B cell (primary cell): Measurements from ENCODE around the gene MMP11. TPM values are rescaled to one million over a fixed set of nuclear protein-coding genes. Genes with fewer than 3 reads are reported as not detected.

ENCODE experiments used
- ATAC-seq: fragments of 200-7000 bp; cut with Tn5 transposase; one replicate; pipeline ENCODE4 v1.10.0; 2021; ENCODE audit warnings: low read depth, mild to moderate bottlenecking, moderate number of reproducible peaks, moderate library complexity
- CTCF ChIA-PET: fragments of 350-600 bp; sonication (Branson Sonifier 250); formaldehyde crosslinking; loops from one replicate; lab custom pipeline; 2021; ENCODE audit warnings: antibody characterized with exemption, inconsistent platforms; lab: Charles Lee
- POLR2A ChIA-PET: fragments of 350-600 bp; sonication (Branson Sonifier 250); formaldehyde crosslinking; loops from one replicate; lab custom pipeline; 2021; ENCODE audit warnings: antibody characterized with exemption; lab: Charles Lee
- DNase-seq: peaks from one replicate; pipeline ENCODE4 v3.0.0; 2013
- H2AFZ ChIP-seq: 2 replicates; pipeline ENCODE4 v1.6.1; 2012; ENCODE audit warnings: mild to moderate bottlenecking, low read depth, low read length; ENCODE audit not compliant: insufficient read depth, poor library complexity, severe bottlenecking
- H3K27ac ChIP-seq, 2 donors: 1 replicate in 1 of 2; 2 replicates in 1 of 2; pipeline ENCODE4 v1.5.1; 2012 to 2013; ENCODE audit warnings: low read length in 2 of 2, mild to moderate bottlenecking in 2 of 2, moderate library complexity in 1 of 2
- H3K27me3 ChIP-seq, 4 experiments: fragments of 200-600 bp in 1 of 4; sonication (generic) in 1 of 4; replicated peaks in 1 of 4; 1 replicate in 2 of 4; 2 replicates in 2 of 4; pipeline versions ENCODE4 v1.6.1 to v1.7.0; 2013 to 2016; ENCODE audit warnings: low read length in 3 of 4, mild to moderate bottlenecking in 2 of 4, mixed read lengths in 1 of 4, moderate library complexity in 1 of 4; ENCODE audit not compliant: insufficient read depth in 4 of 4, control insufficient read depth in 3 of 4; ENCODE audit errors: control extremely low read depth in 1 of 4
- H3K36me3 ChIP-seq, 2 experiments: replicated peaks in 1 of 2; 1 replicate in 1 of 2; 2 replicates in 1 of 2; pipeline versions ENCODE4 v1.6.1 to v1.7.1; 2013; ENCODE audit warnings: low read length in 1 of 2; ENCODE audit not compliant: insufficient read depth in 2 of 2, control insufficient read depth in 1 of 2; ENCODE audit errors: control extremely low read depth in 1 of 2, extremely low read depth in 1 of 2
- H3K4me1 ChIP-seq, 2 donors: fragments of 200-600 bp in 1 of 2; sonication (generic) in 1 of 2; 1 replicate in 1 of 2; 2 replicates in 1 of 2; pipeline versions ENCODE4 v1.5.1 to v1.6.1; 2013 to 2017; ENCODE audit warnings: low read length in 2 of 2; ENCODE audit not compliant: control insufficient read depth in 2 of 2, insufficient read depth in 2 of 2
- H3K4me2 ChIP-seq: replicated peaks from 2 replicates; pipeline ENCODE3; 2012; ENCODE audit warnings: mild to moderate bottlenecking, low read depth, low read length; ENCODE audit not compliant: poor library complexity, severe bottlenecking
- H3K4me3 ChIP-seq, 5 experiments: fragments of 200-600 bp in 1 of 5; sonication (generic) in 1 of 5; 1 replicate in 3 of 5; 2 replicates in 2 of 5; pipeline versions ENCODE4 v1.5.1 to v1.7.0; 2011 to 2016; ENCODE audit warnings: low read length in 4 of 5, mild to moderate bottlenecking in 4 of 5, low read depth in 2 of 5, control low read depth in 1 of 5, moderate library complexity in 1 of 5; ENCODE audit not compliant: insufficient read depth in 1 of 5; ENCODE audit errors: control extremely low read depth in 1 of 5, extremely low read depth in 1 of 5
- H3K79me2 ChIP-seq: fragments of 200-600 bp; sonication (generic); one replicate; pipeline ENCODE4 v1.6.0; 2016; ENCODE audit warnings: low read length; ENCODE audit not compliant: control insufficient read depth, insufficient read depth
- H3K9ac ChIP-seq: fragments of 200-600 bp; sonication (generic); 2 replicates; pipeline ENCODE4 v1.6.1; 2017; ENCODE audit warnings: mild to moderate bottlenecking, low read length, moderate library complexity
- H3K9me3 ChIP-seq, 3 donors: one replicate each; pipeline versions ENCODE4 v1.6.1 to v1.7.1; 2013; ENCODE audit warnings: low read length in 2 of 3; ENCODE audit not compliant: control insufficient read depth in 2 of 3, insufficient read depth in 1 of 3; ENCODE audit errors: control extremely low read depth in 1 of 3
- H4K20me1 ChIP-seq: 2 replicates; pipeline ENCODE4 v1.6.0; 2012; ENCODE audit warnings: mild to moderate bottlenecking, low read length; ENCODE audit not compliant: insufficient read depth, control insufficient read depth, poor library complexity, severe bottlenecking
- H3K27ac Mint-ChIP-seq: one replicate; pipeline ENCODE4 v1.8.0; 2021; ENCODE audit warnings: mixed read lengths
- H3K27me3 Mint-ChIP-seq: one replicate; pipeline ENCODE4 v1.8.0; 2021; ENCODE audit warnings: mixed read lengths
- H3K4me1 Mint-ChIP-seq: one replicate; pipeline ENCODE4 v1.8.0; 2021; ENCODE audit warnings: mixed read lengths
- H3K4me3 Mint-ChIP-seq: one replicate; pipeline ENCODE4 v1.8.0; 2021; ENCODE audit warnings: mixed read lengths
- H3K9me3 Mint-ChIP-seq: one replicate; pipeline ENCODE4 v1.8.0; 2022; ENCODE audit warnings: mixed read lengths; ENCODE audit not compliant: insufficient read depth
- CTCF ChIP-seq: fragments of 200-600 bp; IDR thresholded peaks from one replicate; pipeline ENCODE4 v1.8.0; 2022; ENCODE audit warnings: antibody characterized with exemption, mild to moderate bottlenecking
- EZH2 ChIP-seq: IDR thresholded peaks from 2 replicates; pipeline ENCODE4 v1.6.1; 2012; ENCODE audit warnings: borderline replicate concordance, low read depth, mild to moderate bottlenecking, moderate library complexity, low read length; ENCODE audit not compliant: insufficient read depth, poor library complexity, severe bottlenecking
- WGBS: methylation state at CpG from one replicate; pipeline ENCODE4 v1.1.5; 2013; ENCODE audit warnings: missing lambda C conversion rate; ENCODE audit not compliant: insufficient coverage; 5-methylcytosine and 5-hydroxymethylcytosine counted together
- intact Hi-C: fragments of 100-400 bp; cut with micrococcal nuclease; formaldehyde crosslinking; loops from one replicate; pipeline ENCODE4 v1.10.0; 2022
- polyA plus RNA-seq: library from polyadenylated mRNA; depleted of rRNA; stranded (reverse); fragments of >200 nt; gene quantifications from 2 replicates; pipeline ENCODE4 v1.2.3, GENCODE V29; 2012
- total RNA-seq, 2 donors: library from RNA; stranded (reverse); fragments of 120-200 nt in 1 of 2; gene quantifications; 1 replicate in 1 of 2; 2 replicates in 1 of 2; pipeline versions ENCODE4 v1.2.3 to v1.2.4, GENCODE V29; 2013 to 2022

Gene MMP11
- total and polyA plus RNA-seq, 2 donors (not counting 1 experiment from before 2014, with no cell fraction given), result 11.6 to 19.0 TPM

- Histone ChIP-seq H3K27me3 (no peaks in the 10 kb centered on the region), H3K79me2 (peaks cover 62% of the 10 kb centered on the region), H3K27ac (no peak overlapping the region), H3K4me2 (no peak overlapping the region), H3K9ac (no peak overlapping the region), H3K9me3 (no peaks in the 10 kb centered on the region), H3K4me1 (peaks cover 18 to 28% of the 10 kb centered on the region in 2 donors), H2AFZ (no peak overlapping the region), H3K36me3 (peaks cover 2 to 88% of the 10 kb centered on the region in 2 experiments), H4K20me1 (peaks cover 57% of the 10 kb centered on the region), H3K4me3 (no peak overlapping the region)
- intact Hi-C loops, result no loop called here
- Mint-ChIP-seq H3K4me3 (no peak overlapping the region), H3K4me1 (peaks cover 52% of the 10 kb centered on the region), H3K9me3 (no peaks in the 10 kb centered on the region), H3K27me3 (no peaks in the 10 kb centered on the region), H3K27ac (no peak overlapping the region)
- WGBS, result 94% methylated on average over 13 of the region's 13 CpGs
- no peak for ATAC-seq
- TF ChIP-seq EZH2 (no peak), CTCF (no peak)
- DNase-seq, result no peak
- CTCF ChIA-PET, result interaction anchor here (1.4 to 2.0 kb wide), 2 partner anchors 17 to 21 kb away, joined by 3 to 5 read pairs; no protein-coding TSS in a partner anchor
- POLR2A ChIA-PET, result no interaction called here
Observed at GRCh38 chr22:23824476-23825245, 52.0 kb downstream of the MMP11 start.
